AG09319 (cell line): ENCODE measurements around the gene SOCS3.

Experiments used
- DNase-seq: peaks from one replicate; pipeline ENCODE4 v3.0.0-alpha.2; 2010; ENCODE audit warnings: low read depth; ENCODE audit errors: extremely low read depth
- CTCF ChIP-seq: IDR thresholded peaks from 2 replicates; pipeline ENCODE4 v1.5.1; 2011; ENCODE audit warnings: low read depth, mild to moderate bottlenecking, inconsistent platforms, low read length, moderate library complexity

The SOCS3 gene

GRCh38 chr17:78359997-78360370, at the start of gene SOCS3:
Gene SOCS3 (minus strand): TSS chr17:78360077. CDS start chr17:78359095, 982 bp downstream.
- DNase-seq = peak; percentile 96
- no peak for TF ChIP-seq CTCF

- no peak for DNase-seq
- TF ChIP-seq CTCF = no peak
Measured at GRCh38 chr17:78409191-78409928, 49.5 kb upstream of the SOCS3 start.

- no peak for TF ChIP-seq CTCF
- DNase-seq = no peak
Measured at GRCh38 chr17:78408476-78409050, 48.7 kb upstream of the SOCS3 start.

GRCh38 chr17:78407387-78408000, 47.6 kb upstream of the SOCS3 start:
- no peak for TF ChIP-seq CTCF
- no peak for DNase-seq

- no peak for TF ChIP-seq CTCF
- DNase-seq = no peak
Measured at GRCh38 chr17:78406920-78407319, 47.0 kb upstream of the SOCS3 start.

GRCh38 chr17:78406396-78406795, 46.5 kb upstream of the SOCS3 start:
- no peak for DNase-seq
- TF ChIP-seq CTCF = no peak

GRCh38 chr17:78403822-78404221, 43.9 kb upstream of the SOCS3 start:
- TF ChIP-seq CTCF = no peak
- DNase-seq = no peak
